HepG2 (cell line): ENCODE measurements around the gene CACTIN.

Experiments used
- ATF1 ChIP-seq: IDR thresholded peaks from 2 replicates; pipeline ENCODE4 v1.6.1; 2016; ENCODE audit warnings: mild to moderate bottlenecking, control low read depth
- CTCF ChIP-seq: sonication (generic); formaldehyde crosslinking; IDR thresholded peaks from 2 replicates; pipeline ENCODE4 v1.5.0; 2020; ENCODE audit warnings: mild to moderate bottlenecking, missing genetic modification reagents, moderate library complexity
- GABPA ChIP-seq, 2 experiments: IDR thresholded peaks; 2 replicates each; pipeline ENCODE4 v1.6.1; 2011 to 2016; ENCODE audit warnings: low read depth in 2 of 2, low read length in 1 of 2, missing biosample characterization in 1 of 2, missing genetic modification characterization in 1 of 2
- POLR2A ChIP-seq, 2 experiments: IDR thresholded peaks; 2 replicates each; pipeline ENCODE4 v1.6.1; 2011; ENCODE audit warnings: low read depth in 2 of 2, low read length in 2 of 2, mild to moderate bottlenecking in 1 of 2, moderate library complexity in 1 of 2; ENCODE audit not compliant: insufficient read depth in 1 of 2
- ZBTB7A ChIP-seq: sonication (generic); formaldehyde crosslinking; IDR thresholded peaks from 2 replicates; pipeline ENCODE4 v1.8.0; 2022; ENCODE audit warnings: mild to moderate bottlenecking, missing genetic modification reagents
- ZNF18 ChIP-seq: sonication (generic); formaldehyde crosslinking; IDR thresholded peaks from 2 replicates; pipeline ENCODE4 v1.8.0; 2022; ENCODE audit warnings: mild to moderate bottlenecking, missing genetic modification reagents; ENCODE audit not compliant: insufficient replicate concordance

GRCh38 chr19:3634496-3635045, 8.0 kb upstream of the CACTIN start:
- TF ChIP-seq GABPA (IDR thresholded peaks at IDR 0.05; ENCODE audit: low read depth, low read length) (no peak), GABPA (CRISPR knock-in tag; IDR thresholded peaks at IDR 0.05; ENCODE audit: low read depth) (no peak), ZNF18 (CRISPR knock-in tag) (no peak), ZBTB7A (CRISPR knock-in tag) (no peak), CTCF (CRISPR knock-in tag) (no peak), POLR2A (IDR thresholded peaks at IDR 0.05; ENCODE audit: insufficient read depth in 1 of 2, low read depth in 2 of 2, low read length in 2 of 2) (no peak), ATF1 (CRISPR knock-in tag) (no peak)
